ENCODE measurements around the gene DLG3.

DNA sequence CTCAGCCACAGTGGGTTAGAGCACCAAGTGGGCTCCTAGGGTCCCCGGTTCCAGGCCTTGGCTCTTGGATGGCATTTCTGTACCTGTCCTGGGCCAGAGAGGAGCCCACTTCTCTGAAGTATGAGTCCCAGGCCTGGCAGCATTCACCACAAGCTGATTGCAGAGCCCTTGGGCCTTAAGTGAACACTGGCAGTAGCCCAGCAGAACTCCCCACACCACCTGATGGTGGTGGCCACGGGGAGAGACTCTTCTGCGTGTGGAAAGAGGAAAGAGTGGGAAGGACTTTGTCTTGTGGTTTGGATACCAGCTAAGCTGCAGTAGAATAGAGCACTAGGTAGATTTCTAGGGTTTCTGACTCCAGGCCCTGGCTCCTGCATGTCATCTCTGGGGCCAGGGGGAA, 104.8 kb downstream of the DLG3 start:
- TF ChIP-seq, protein P1, sequence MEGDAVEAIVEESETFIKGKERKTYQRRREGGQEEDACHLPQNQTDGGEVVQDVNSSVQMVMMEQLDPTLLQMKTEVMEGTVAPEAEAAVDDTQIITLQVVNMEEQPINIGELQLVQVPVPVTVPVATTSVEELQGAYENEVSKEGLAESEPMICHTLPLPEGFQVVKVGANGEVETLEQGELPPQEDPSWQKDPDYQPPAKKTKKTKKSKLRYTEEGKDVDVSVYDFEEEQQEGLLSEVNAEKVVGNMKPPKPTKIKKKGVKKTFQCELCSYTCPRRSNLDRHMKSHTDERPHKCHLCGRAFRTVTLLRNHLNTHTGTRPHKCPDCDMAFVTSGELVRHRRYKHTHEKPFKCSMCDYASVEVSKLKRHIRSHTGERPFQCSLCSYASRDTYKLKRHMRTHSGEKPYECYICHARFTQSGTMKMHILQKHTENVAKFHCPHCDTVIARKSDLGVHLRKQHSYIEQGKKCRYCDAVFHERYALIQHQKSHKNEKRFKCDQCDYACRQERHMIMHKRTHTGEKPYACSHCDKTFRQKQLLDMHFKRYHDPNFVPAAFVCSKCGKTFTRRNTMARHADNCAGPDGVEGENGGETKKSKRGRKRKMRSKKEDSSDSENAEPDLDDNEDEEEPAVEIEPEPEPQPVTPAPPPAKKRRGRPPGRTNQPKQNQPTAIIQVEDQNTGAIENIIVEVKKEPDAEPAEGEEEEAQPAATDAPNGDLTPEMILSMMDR (IDR thresholded peaks at IDR 0.05; ENCODE audit: low read length) = no peak
- TF ChIP-seq EZH2 (IDR thresholded peaks at IDR 0.05; ENCODE audit: borderline replicate concordance, low read length) = no peak
